Spleen (tissue), 11 donors: ENCODE measurements around the gene LRFN2. TPM values are rescaled to one million over a fixed set of nuclear protein-coding genes. Genes with fewer than 3 reads are reported as not detected.

Experiments
- DNase-seq: peaks from one replicate; pipeline ENCODE4 v3.0.0-alpha.2; 2020
- H3K27ac ChIP-seq, 8 donors: fragments of 200-600 bp; sonication (generic) in 7 of 8; 1 replicate in 4 of 8; 2 replicates in 4 of 8; pipeline versions ENCODE4 v1.5.0 to v1.8.0; 2016 to 2021; ENCODE audit warnings: inconsistent platforms in 4 of 8, mild to moderate bottlenecking in 4 of 8, moderate library complexity in 1 of 8
- H3K27me3 ChIP-seq, 7 donors: fragments of 200-600 bp; sonication (generic) in 6 of 7; replicated peaks in 1 of 7; 1 replicate in 4 of 7; 2 replicates in 3 of 7; pipeline versions ENCODE4 v1.5.0 to v1.8.0; 2016 to 2021; ENCODE audit warnings: inconsistent platforms in 3 of 7, mild to moderate bottlenecking in 1 of 7
- H3K36me3 ChIP-seq, 6 donors: fragments of 200-600 bp; sonication (generic) in 5 of 6; 1 replicate in 4 of 6; 2 replicates in 2 of 6; pipeline versions ENCODE4 v1.5.0 to v1.8.0; 2016 to 2021; ENCODE audit warnings: inconsistent platforms in 2 of 6
- H3K4me1 ChIP-seq, 6 donors: fragments of 200-600 bp; sonication (generic) in 5 of 6; 1 replicate in 3 of 6; 2 replicates in 3 of 6; pipeline versions ENCODE4 v1.5.0 to v1.8.0; 2016 to 2021; ENCODE audit warnings: inconsistent platforms in 3 of 6
- H3K4me3 ChIP-seq, 8 donors: fragments of 200-600 bp; sonication (generic) in 7 of 8; 1 replicate in 4 of 8; 2 replicates in 4 of 8; pipeline versions ENCODE4 v1.5.0 to v1.8.0; 2016 to 2021; ENCODE audit warnings: inconsistent platforms in 4 of 8, mild to moderate bottlenecking in 4 of 8, moderate library complexity in 2 of 8
- H3K9me3 ChIP-seq, 8 donors: fragments of 200-600 bp; sonication (generic) in 7 of 8; 1 replicate in 4 of 8; 2 replicates in 4 of 8; pipeline versions ENCODE4 v1.5.0 to v1.8.0; 2016 to 2021; ENCODE audit warnings: inconsistent platforms in 4 of 8
- POLR2A ChIP-seq, 3 donors: fragments of 450-650 bp; IDR thresholded peaks; one replicate each; pipeline ENCODE4 v1.5.1; 2017; ENCODE audit warnings: antibody characterized with exemption in 3 of 3, mild to moderate bottlenecking in 1 of 3
- POLR2AphosphoS5 ChIP-seq, 3 donors: sonication (generic); formaldehyde crosslinking; IDR thresholded peaks; one replicate each; pipeline ENCODE4 v1.5.1; 2017; ENCODE audit warnings: antibody characterized with exemption in 3 of 3
- WGBS, 5 donors: extraction: QIAGEN DNeasy Blood & Tissue Kit in 3 of 5; methylation state at CpG; one replicate each; pipeline versions ENCODE4 v1.1.5 to v1.1.7; 2013 to 2018; 5-methylcytosine and 5-hydroxymethylcytosine counted together
- intact Hi-C: fragments of 100-400 bp; cut with DNase I; formaldehyde crosslinking; loops from one replicate; pipeline ENCODE4 v1.15.0; 2023; ENCODE audit warnings: low total_unique reads
- polyA plus RNA-seq, 3 donors: library from polyadenylated mRNA; stranded (reverse); fragments of 200-250 nt; gene quantifications; one replicate each; pipeline ENCODE4 v1.2.1, GENCODE V29; 2013
- total RNA-seq, 7 donors: library from RNA; depleted of rRNA in 3 of 7; stranded (reverse); fragments of >200 nt in 3 of 7; fragmentation: NEBNext Ultra II Directional in 4 of 7; extraction: Animal tissue kit (Norgen Biotek cat#: 25700) in 4 of 7; gene quantifications; one replicate each; pipeline versions ENCODE4 v1.1.0 to v1.2.1, GENCODE V29; 2016 to 2021
- TF ChIP-seq, protein P1 (sequence below), 11 experiments: fragments of 200-600 bp in 7 of 11; fragments of 450-650 bp in 4 of 11; sonication (generic) in 4 of 11; IDR thresholded peaks in 8 of 11; conservative IDR thresholded peaks in 3 of 11; 1 replicate in 7 of 11; 2 replicates in 4 of 11; pipeline versions ENCODE4 v1.4.0 to v1.8.0; 2016 to 2021; ENCODE audit warnings: antibody characterized with exemption in 11 of 11, inconsistent platforms in 4 of 11, mild to moderate bottlenecking in 1 of 11
- donor health status: healthy with polysubstance abuse.
- donor health status: DM: no; HTN: no; CAD: no; lungs with moderate emphysema.
- donor health status: DM: no; HTN: no; CAD: no.
- donor health status: Bipolar disorder and iron deficiency.
- donor health status: healthy.
- donor health status: DM: no; HTN: no; CAD: no.
- donor health status: DM: yes; HTN: yes; CAD: no.

The LRFN2 gene
- total and polyA plus RNA-seq, 10 donors: 0.05 to 6.0 (median 1.3) TPM

DNA sequence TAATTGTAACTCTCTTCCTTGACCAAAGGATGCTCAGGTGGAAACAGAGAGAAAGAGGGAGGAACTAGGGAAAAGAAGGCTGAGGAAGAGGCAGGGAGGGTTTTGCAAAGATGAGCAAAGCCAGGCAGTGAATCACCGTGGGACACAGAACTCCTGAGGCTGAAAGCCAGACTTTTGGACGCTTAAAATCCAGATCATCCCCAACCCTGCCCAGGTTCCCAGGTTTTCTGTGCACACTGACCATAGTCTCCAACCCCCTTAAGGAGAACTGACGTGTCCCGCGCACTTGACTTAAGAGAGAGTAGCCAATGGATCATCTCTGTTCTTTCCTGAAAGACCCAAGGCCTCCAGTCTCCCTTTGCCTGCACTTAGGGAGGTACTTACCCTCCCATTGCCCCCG, 75.3 kb downstream of the LRFN2 start:
- TF ChIP-seq POLR2A (IDR thresholded peaks at IDR 0.05): no peak
- TF ChIP-seq POLR2AphosphoS5 (IDR thresholded peaks at IDR 0.05): no peak
- TF ChIP-seq, protein P1, sequence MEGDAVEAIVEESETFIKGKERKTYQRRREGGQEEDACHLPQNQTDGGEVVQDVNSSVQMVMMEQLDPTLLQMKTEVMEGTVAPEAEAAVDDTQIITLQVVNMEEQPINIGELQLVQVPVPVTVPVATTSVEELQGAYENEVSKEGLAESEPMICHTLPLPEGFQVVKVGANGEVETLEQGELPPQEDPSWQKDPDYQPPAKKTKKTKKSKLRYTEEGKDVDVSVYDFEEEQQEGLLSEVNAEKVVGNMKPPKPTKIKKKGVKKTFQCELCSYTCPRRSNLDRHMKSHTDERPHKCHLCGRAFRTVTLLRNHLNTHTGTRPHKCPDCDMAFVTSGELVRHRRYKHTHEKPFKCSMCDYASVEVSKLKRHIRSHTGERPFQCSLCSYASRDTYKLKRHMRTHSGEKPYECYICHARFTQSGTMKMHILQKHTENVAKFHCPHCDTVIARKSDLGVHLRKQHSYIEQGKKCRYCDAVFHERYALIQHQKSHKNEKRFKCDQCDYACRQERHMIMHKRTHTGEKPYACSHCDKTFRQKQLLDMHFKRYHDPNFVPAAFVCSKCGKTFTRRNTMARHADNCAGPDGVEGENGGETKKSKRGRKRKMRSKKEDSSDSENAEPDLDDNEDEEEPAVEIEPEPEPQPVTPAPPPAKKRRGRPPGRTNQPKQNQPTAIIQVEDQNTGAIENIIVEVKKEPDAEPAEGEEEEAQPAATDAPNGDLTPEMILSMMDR (IDR thresholded peaks at IDR 0.05 in 8 of 11, conservative IDR thresholded peaks at IDR 0.05 in 3 of 11): no peak
- no peaks in the 10 kb centered on the region for H3K27me3 ChIP-seq
- WGBS, 5 donors: 81 to 88% (median 83%) methylated on average over 6 of the region's 6 CpGs
- no peaks in the 10 kb centered on the region for H3K9me3 ChIP-seq
- no peak overlapping the region for H3K27ac ChIP-seq
- H3K4me3 ChIP-seq: no peak overlapping the region
- DNase-seq: no peak
- H3K4me1 ChIP-seq: no peaks in the 10 kb centered on the region
- H3K36me3 ChIP-seq: no peaks in the 10 kb centered on the region
- intact Hi-C loops: no loop called here

DNA sequence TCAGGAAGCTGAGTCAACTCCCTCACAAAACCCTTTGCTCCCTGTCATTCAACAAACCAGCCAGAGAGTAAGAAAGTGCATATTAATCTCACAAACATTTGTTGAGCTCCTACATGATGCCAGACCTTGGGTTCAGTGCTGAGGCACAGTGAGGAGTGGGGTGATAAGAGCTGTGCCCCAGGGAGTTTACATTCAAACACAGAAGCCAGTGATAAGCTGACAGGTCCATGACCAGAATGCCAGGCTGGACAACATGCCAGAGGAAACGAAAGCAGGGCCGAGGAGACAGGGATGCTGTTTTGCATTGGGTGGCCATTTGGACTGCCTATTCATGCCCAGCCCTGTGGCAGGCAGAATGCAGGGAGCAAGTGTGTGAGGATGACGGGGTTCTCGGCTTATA, 76.7 kb downstream of the LRFN2 start:
- WGBS, 5 donors: 78 to 89% (median 81%) methylated on average over 4 of the region's 4 CpGs
- no peak overlapping the region for H3K4me3 ChIP-seq
- intact Hi-C loops: no loop called here
- no peaks in the 10 kb centered on the region for H3K36me3 ChIP-seq
- no peaks in the 10 kb centered on the region for H3K4me1 ChIP-seq
- TF ChIP-seq POLR2A (IDR thresholded peaks at IDR 0.05) (no peak), POLR2AphosphoS5 (IDR thresholded peaks at IDR 0.05) (no peak)
- TF ChIP-seq, protein P1 (IDR thresholded peaks at IDR 0.05 in 8 of 11, conservative IDR thresholded peaks at IDR 0.05 in 3 of 11): no peak
- no peak overlapping the region for H3K27ac ChIP-seq
- H3K27me3 ChIP-seq: no peaks in the 10 kb centered on the region
- no peaks in the 10 kb centered on the region for H3K9me3 ChIP-seq
- DNase-seq: no peak

DNA sequence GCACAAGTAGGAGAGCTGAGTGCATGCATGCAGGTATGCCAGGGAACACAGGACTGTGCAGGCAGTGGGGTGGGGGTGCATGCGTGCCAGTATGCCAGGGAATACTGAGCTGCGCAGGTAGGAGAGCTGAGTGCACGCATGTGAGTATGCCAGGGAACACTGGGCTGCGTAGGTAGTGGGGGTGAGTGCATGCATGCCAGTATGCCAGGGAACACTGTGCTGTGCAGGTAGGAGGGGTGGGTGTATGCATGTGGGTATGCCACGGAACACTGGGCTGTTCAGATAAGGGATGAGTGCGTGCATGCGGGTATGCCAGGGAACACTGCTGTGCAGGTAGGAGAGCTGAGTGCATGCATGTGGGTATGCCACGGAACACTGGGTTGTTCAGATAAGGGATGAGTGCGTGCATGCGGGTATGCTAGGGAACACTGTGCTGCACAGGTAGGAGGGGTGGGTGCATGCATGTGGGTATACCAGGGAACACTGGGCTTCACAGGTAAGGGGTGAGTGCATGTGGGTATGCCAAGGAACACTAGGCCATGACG, 77.4 kb downstream of the LRFN2 start:
- WGBS, 5 donors: 81 to 94% (median 87%) methylated on average over 11 of the region's 11 CpGs

DNA sequence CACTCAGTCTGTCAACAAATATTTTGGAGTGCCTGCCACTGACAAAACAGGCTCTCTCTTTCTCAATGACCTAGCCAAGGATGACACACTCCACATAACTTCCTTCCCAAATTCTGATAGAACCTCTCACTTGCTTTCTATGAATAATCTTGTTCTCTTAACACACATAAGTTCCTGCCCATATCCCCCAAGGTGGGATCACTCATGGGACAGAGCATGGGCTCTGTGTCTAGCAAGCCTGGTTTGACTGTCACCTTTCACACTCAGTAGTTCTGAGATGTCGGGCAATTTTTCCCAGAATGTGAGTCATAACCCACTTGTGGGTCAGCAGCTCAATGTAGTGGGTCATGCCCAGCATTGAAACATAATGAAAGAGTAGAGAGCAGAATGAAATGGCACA, 78.1 kb downstream of the LRFN2 start:
- no peak overlapping the region for H3K4me3 ChIP-seq
- no peaks in the 10 kb centered on the region for H3K27me3 ChIP-seq
- no peak overlapping the region for H3K27ac ChIP-seq
- H3K4me1 ChIP-seq: no peaks in the 10 kb centered on the region
- no peaks in the 10 kb centered on the region for H3K9me3 ChIP-seq
- no peaks in the 10 kb centered on the region for H3K36me3 ChIP-seq
- TF ChIP-seq POLR2A (IDR thresholded peaks at IDR 0.05): no peak
- TF ChIP-seq, protein P1 (IDR thresholded peaks at IDR 0.05 in 8 of 11, conservative IDR thresholded peaks at IDR 0.05 in 3 of 11): no peak
- no peak for TF ChIP-seq POLR2AphosphoS5 (IDR thresholded peaks at IDR 0.05)
- intact Hi-C loops: no loop called here
- DNase-seq: no peak
- WGBS, 5 donors: 68 to 86% (median 76%) methylated on average over 1 of the region's 1 CpG

More for the DNA sequence above, 77.4 kb downstream of the LRFN2 start:
- DNase-seq: no peak
- TF ChIP-seq POLR2AphosphoS5 (IDR thresholded peaks at IDR 0.05): no peak
- no peak for TF ChIP-seq POLR2A (IDR thresholded peaks at IDR 0.05)
- TF ChIP-seq, protein P1 (IDR thresholded peaks at IDR 0.05 in 8 of 11, conservative IDR thresholded peaks at IDR 0.05 in 3 of 11): no peak
- H3K27ac ChIP-seq: no peak overlapping the region
- intact Hi-C loops: no loop called here
- H3K4me1 ChIP-seq: no peaks in the 10 kb centered on the region
- H3K36me3 ChIP-seq: no peaks in the 10 kb centered on the region
- H3K27me3 ChIP-seq: no peaks in the 10 kb centered on the region
- H3K4me3 ChIP-seq: no peak overlapping the region
- H3K9me3 ChIP-seq: no peaks in the 10 kb centered on the region
